Stimulated activated CD8-positive, alpha-beta memory T cell treated with anti-CD3 and anti-CD28 coated beads, Interleukin-7, amount 100 ng/mL, for 1 hour (primary cell): ENCODE results near the gene RPRD1B.

Experiments
- DNase-seq, 2 donors: peaks; one replicate each; pipeline ENCODE4 v3.0.0-alpha.2; 2020; ENCODE audit warnings: low read depth in 2 of 2

Gene RPRD1B

GRCh38 chr20:38036366-38036765, 2.8 kb downstream of the RPRD1B start:
- DNase-seq: no peak

DNA sequence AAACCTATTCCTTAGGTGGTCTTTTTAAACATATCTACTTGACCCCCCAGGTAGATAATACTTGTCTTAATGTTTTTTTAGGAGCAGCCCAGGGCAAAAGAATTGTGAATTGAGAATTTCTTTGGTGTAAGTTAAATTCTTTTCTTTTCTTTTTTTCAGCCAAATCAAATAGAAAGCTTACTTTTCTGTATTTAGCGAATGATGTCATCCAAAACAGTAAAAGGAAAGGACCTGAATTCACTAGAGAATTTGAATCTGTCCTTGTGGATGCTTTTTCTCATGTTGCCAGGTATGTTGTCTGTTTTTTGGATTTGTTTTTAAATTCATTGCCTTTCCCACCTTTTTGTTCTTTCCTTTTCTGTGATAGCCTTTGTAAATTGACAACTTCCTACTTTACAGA, 6.7 kb downstream of the RPRD1B start:
- no peak for DNase-seq

DNA sequence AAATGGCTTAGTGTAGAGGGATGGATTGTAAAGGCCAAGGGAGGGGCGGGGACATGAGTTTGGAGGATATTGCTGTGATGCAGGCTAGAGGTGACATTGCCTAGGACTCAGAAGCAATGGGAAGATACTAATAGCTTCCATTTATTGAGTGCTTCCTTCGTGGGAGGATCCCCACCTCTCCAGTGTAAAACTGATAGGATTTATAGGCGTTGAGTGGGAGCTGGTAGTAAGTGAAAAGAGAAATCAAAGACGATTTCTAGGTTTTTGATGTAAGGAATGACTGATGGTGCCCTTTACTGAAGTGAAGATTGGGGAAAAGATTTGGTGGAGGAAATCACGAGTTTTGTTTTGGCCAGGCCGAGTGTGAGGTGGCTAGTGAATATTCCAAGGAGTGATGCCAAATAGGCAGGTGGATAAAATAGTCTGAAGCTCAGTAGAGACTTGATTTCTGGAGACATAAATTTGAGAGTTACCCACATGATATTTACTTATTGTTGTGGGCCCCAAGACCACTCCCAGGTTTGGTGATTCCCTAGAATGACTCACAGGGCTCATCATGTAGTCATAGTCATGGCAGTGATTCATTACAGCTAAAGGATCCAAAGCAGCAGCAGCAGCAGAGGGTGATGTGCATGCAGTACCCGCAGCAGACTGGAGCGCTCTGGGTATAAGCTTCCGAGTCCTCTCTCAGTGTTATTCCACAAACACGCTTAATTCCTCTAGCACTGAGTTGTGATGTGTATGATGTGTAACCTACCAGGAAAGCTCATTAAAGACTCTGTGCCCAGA, 10.2 kb downstream of the RPRD1B start:
- DNase-seq: no peak

- no peak for DNase-seq
Observed at GRCh38 chr20:38044685-38045084, 11.1 kb downstream of the RPRD1B start.

DNA sequence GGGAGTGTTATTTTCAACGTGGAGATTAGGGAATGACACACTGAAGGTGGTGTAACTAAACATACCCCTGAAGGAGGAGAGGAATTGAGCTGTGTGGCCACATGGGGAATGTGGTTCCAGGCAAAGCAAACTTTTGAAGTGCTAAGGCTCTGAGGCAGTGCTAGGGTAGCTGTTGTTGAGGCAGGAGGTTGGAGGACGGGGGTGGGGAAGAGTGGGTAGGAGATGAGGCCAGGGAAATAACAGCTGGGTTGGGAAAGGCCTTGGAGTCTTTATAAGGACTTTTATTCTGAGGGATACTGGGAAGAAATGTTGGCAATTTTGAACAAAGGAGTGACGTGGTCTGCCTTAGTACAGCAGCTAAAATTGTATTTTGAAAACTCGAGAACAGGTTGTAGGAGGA, 13.0 kb downstream of the RPRD1B start:
- no peak for DNase-seq

DNA sequence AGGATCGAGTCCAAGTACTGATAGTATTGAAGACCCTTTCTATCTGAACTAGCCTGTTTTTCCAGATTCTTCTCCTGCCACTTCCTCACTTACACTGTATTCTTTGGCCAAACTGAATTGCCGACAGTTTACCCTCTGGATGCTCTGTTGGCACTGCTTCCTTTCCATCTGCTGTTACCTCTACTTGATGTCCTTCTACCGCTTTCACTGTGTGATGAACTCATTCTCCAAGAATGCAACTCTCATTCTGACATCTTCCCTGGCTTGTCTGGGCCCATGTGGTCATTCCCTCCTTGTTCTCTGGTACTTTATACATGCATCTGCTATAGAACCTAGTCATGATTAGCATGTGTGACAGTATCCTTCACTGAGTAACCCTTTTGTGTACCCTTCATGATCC, 16.3 kb downstream of the RPRD1B start:
- DNase-seq: no peak

DNA sequence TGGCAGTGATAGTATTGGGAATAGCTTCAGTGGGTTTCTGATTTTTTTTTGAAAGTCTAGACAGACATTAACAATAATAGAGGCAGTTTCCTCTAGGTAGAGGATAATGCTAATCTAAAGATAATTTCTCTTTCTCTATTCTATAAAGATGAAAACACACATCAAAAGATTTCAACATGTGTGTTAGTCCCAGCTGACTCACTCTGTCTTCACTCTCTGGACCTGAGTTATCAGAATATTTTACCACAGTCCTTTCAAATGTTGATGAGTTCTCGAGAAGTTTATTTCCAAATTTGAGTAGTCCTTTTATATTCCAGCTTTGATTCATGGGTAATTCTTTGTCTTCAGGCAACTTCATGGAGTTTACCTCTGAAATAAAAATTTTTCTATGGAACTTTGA, 17.1 kb downstream of the RPRD1B start:
- no peak for DNase-seq

DNA sequence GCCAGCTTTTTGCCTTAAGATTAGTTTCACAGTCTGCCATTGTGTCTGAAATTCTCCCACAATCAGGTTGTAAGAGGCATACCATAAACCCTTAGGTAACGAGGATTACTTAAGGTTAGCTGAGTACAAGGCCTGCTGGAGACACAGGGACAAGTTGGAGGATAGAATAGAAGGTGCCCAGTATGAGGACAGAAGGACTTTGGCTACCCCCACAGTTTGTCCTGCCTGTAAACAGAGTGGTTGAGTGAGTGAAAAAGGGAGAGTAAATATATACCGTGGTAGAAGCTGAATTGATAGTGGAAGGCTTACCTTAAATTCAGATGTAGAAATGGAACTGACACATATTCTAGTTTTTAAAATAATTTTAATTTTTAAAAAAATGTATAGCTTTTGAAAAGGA, 19.3 kb downstream of the RPRD1B start:
- no peak for DNase-seq

GRCh38 chr20:38054647-38055046, 21.1 kb downstream of the RPRD1B start:
- DNase-seq: no peak

DNA sequence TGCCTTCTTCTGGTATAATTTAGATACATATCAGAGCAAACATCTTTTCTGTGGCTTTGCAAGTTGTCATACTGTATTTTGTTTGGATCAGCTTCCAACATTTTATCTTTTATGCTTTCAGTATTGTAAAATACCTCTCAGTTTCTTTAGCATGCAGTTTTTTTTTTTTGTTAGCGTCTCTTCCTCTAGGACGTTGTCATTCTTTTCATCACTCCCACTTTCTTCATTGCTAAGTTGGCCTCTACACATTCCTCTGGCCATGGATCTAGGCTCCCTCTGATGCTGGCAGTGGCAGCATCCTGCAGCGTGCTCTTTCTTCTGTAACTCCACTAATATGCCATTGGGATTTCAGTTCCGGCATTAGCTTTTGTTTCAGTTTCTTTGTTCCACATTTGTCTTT, 21.7 kb downstream of the RPRD1B start:
- DNase-seq: no peak

- DNase-seq: no peak
Observed at GRCh38 chr20:38055848-38056247, 22.3 kb downstream of the RPRD1B start.

- DNase-seq: peak; percentile 37 to 74
Observed at GRCh38 chr20:38057351-38057972, 23.9 kb downstream of the RPRD1B start.

GRCh38 chr20:38059832-38060231, 26.3 kb downstream of the RPRD1B start:
- DNase-seq: no peak

GRCh38 chr20:38060536-38060935, 27.0 kb downstream of the RPRD1B start:
- no peak for DNase-seq

DNA sequence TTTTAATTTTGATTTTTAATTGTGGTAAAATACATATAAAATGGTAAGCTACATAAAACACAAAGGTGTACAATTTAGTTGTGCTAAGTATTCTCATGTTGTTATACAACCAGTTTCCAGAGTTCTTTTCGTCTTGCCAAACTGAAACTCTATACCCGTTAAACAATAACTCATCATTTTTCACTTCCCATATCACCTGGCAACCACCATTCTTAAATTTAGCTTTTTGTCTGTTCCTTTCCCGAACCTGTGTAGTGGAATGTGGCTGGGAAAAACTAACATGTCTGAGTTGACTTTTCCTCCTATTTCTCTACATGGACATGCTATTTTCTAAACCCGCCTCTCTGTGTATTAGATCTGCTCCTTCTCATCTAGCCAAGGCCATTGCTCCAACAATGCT, 27.6 kb downstream of the RPRD1B start:
- DNase-seq: no peak

GRCh38 chr20:38062890-38063289, 29.3 kb downstream of the RPRD1B start:
- DNase-seq: no peak

DNA sequence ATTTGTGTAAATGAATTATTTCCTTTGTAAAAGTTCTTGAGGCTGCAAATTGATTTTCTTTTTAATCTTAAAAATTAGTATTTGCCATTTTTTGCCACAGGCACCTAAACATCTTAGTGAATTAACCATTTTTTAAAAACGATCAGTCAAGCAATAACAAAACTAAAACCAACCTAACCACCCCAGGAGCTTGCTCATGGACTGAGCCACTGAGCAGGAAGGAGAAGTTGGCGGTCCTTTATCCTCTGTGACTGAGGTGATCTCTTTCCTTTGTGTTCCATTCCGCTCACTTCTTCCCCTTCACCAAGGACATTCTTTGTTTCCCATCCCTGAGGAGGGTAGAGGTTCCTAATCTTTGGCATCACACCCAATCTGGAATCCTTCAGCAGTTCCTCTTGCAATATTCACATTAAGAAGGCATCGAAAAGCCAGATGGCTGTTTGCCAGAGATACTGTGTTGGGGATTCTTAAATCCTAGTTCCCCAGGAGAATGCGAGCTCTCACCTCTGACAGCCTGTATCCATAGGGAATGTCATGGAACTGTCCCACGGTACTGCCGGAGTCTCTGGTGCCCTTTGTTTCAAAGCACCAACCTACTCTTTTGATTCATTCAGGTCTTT, 30.5 kb downstream of the RPRD1B start:
- DNase-seq: no peak

DNA sequence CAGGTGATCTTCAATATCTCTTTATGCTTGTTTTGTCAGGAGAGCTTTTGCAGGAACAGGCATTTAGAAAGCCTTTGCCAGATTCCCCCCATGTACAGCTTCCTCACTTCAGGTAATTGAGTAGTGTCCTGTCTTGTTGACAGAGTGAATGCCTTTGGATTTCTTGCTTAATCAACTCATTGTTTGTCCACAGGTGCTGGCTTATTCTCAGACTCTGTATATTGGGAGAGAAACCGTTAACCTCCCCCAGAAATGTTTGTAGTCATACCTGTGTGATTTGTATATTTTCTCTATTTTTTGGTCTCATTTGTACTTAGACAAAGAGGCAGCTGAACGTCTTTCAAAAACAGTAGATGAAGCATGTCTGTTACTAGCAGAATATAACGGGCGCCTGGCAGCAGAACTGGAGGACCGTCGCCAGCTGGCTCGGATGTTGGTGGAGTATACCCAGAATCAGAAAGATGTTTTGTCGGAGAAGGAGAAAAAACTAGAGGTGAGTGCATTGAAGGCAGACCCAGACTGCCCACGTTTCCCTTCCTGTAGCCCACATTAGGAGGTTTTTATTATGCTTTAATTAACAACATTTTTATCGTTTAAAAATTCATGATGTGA, 32.3 kb downstream of the RPRD1B start:
- no peak for DNase-seq

- no peak for DNase-seq
Observed at GRCh38 chr20:38066969-38067716, 33.6 kb downstream of the RPRD1B start.

GRCh38 chr20:38067717-38068365, 34.3 kb downstream of the RPRD1B start:
- DNase-seq: no peak

GRCh38 chr20:38072898-38073297, 39.4 kb downstream of the RPRD1B start:
- DNase-seq: no peak
